Measurements from ENCODE around the gene KRT10. TPM values are rescaled to one million over a fixed set of nuclear protein-coding genes. Genes with fewer than 3 reads are reported as not detected.

KRT10 gene
- total RNA-seq, 1 donor from 2014 or later: 60.2 TPM

GRCh38 chr17:40843242-40843641 lies 20.8 kb upstream of the KRT10 start:
- DNase-seq (ENCODE audit: extremely low spot score, unreplicated experiment): no peak
- no peak for TF ChIP-seq CTCF (conservative IDR thresholded peaks at IDR 0.05)
- Mint-ChIP-seq H3K9me3 (no peaks in the 10 kb centered on the region), H3K36me3 (peaks cover 2% of the 10 kb centered on the region), H3K27ac (no peak overlapping the region), H3K27me3 (peaks cover 4% of the 10 kb centered on the region), H3K4me1 (ENCODE audit: unreplicated experiment) (peaks cover 11% of the 10 kb centered on the region), H3K4me3 (no peak overlapping the region)

GRCh38 chr17:40841246-40841645 lies 18.8 kb upstream of the KRT10 start:
- no peaks in the 10 kb centered on the region for H3K9me3 Mint-ChIP-seq
- no peak overlapping the region for H3K4me3 Mint-ChIP-seq
- peaks cover 3% of the 10 kb centered on the region for H3K36me3 Mint-ChIP-seq
- TF ChIP-seq CTCF (conservative IDR thresholded peaks at IDR 0.05): no peak
- H3K27ac Mint-ChIP-seq: no peak overlapping the region
- H3K27me3 Mint-ChIP-seq: peaks cover 4% of the 10 kb centered on the region
- peaks cover 4% of the 10 kb centered on the region for H3K4me1 Mint-ChIP-seq (ENCODE audit: unreplicated experiment)
- DNase-seq (ENCODE audit: extremely low spot score, unreplicated experiment): no peak

GRCh38 chr17:40839194-40839593 lies 16.8 kb upstream of the KRT10 start:
- no peaks in the 10 kb centered on the region for H3K27me3 Mint-ChIP-seq
- H3K4me1 Mint-ChIP-seq (ENCODE audit: unreplicated experiment): peaks cover 4% of the 10 kb centered on the region
- no peaks in the 10 kb centered on the region for H3K9me3 Mint-ChIP-seq
- no peak overlapping the region for H3K4me3 Mint-ChIP-seq
- H3K27ac Mint-ChIP-seq: no peak overlapping the region
- DNase-seq (ENCODE audit: extremely low spot score, unreplicated experiment): no peak
- no peak for TF ChIP-seq CTCF (conservative IDR thresholded peaks at IDR 0.05)
- H3K36me3 Mint-ChIP-seq: peaks cover 10% of the 10 kb centered on the region

- Mint-ChIP-seq H3K9me3 (no peaks in the 10 kb centered on the region), H3K27me3 (no peaks in the 10 kb centered on the region), H3K4me1 (ENCODE audit: unreplicated experiment) (no peaks in the 10 kb centered on the region), H3K36me3 (peaks cover 14% of the 10 kb centered on the region), H3K4me3 (no peak overlapping the region), H3K27ac (no peak overlapping the region)
- no peak for TF ChIP-seq CTCF (conservative IDR thresholded peaks at IDR 0.05)
- no peak for DNase-seq (ENCODE audit: extremely low spot score, unreplicated experiment)
These were observed 13.6 kb upstream of the KRT10 start for GRCh38 chr17:40836020-40836419.

- TF ChIP-seq CTCF (conservative IDR thresholded peaks at IDR 0.05): no peak
- no peaks in the 10 kb centered on the region for H3K4me1 Mint-ChIP-seq (ENCODE audit: unreplicated experiment)
- no peak overlapping the region for H3K27ac Mint-ChIP-seq
- peaks cover 17% of the 10 kb centered on the region for H3K36me3 Mint-ChIP-seq
- no peaks in the 10 kb centered on the region for H3K27me3 Mint-ChIP-seq
- no peak overlapping the region for H3K4me3 Mint-ChIP-seq
- H3K9me3 Mint-ChIP-seq: no peaks in the 10 kb centered on the region
- no peak for DNase-seq (ENCODE audit: extremely low spot score, unreplicated experiment)
These were observed 11.5 kb upstream of the KRT10 start for GRCh38 chr17:40833882-40834281.

GRCh38 chr17:40832840-40833239 lies 10.4 kb upstream of the KRT10 start:
- Mint-ChIP-seq H3K27me3 (no peaks in the 10 kb centered on the region), H3K9me3 (no peaks in the 10 kb centered on the region), H3K4me1 (ENCODE audit: unreplicated experiment) (no peaks in the 10 kb centered on the region), H3K36me3 (peaks cover 14% of the 10 kb centered on the region), H3K4me3 (no peak overlapping the region), H3K27ac (no peak overlapping the region)
- no peak for DNase-seq (ENCODE audit: extremely low spot score, unreplicated experiment)
- no peak for TF ChIP-seq CTCF (conservative IDR thresholded peaks at IDR 0.05)
